Neural progenitor cell (in vitro differentiated cells): ENCODE measurements around the gene TMEM198. TPM values are rescaled to one million over a fixed set of nuclear protein-coding genes. Genes with fewer than 3 reads are reported as not detected.

Source experiments
- DNase-seq: peaks from one replicate; pipeline ENCODE4 v3.0.0-alpha.2; 2016; ENCODE audit warnings: low spot score
- H2AFZ ChIP-seq: fragments of 200-600 bp; sonication (generic); replicated peaks from 2 replicates; pipeline ENCODE4 v1.6.1; 2016; ENCODE audit warnings: antibody characterized with exemption
- H3F3A ChIP-seq: fragments of 200-600 bp; sonication (generic); 2 replicates; pipeline ENCODE4 v1.6.1; 2016; ENCODE audit warnings: antibody characterized with exemption, low read depth
- H3K27ac ChIP-seq: fragments of 200-600 bp; sonication (generic); 2 replicates; pipeline ENCODE4 v1.5.1; 2016; ENCODE audit warnings: mild to moderate bottlenecking
- H3K27me3 ChIP-seq: fragments of 200-600 bp; sonication (generic); 2 replicates; pipeline ENCODE4 v1.6.1; 2016; ENCODE audit warnings: mild to moderate bottlenecking, moderate library complexity
- H3K36me3 ChIP-seq: fragments of 200-600 bp; sonication (generic); 2 replicates; pipeline ENCODE4 v1.5.1; 2016
- H3K4me1 ChIP-seq: fragments of 200-600 bp; sonication (generic); 2 replicates; pipeline ENCODE4 v1.6.1; 2016; ENCODE audit warnings: mixed run types
- H3K4me2 ChIP-seq: fragments of 200-600 bp; sonication (generic); 2 replicates; pipeline ENCODE4 v1.6.1; 2016
- H3K4me3 ChIP-seq: fragments of 200-600 bp; sonication (generic); 2 replicates; pipeline ENCODE4 v1.5.1; 2016
- H3K79me2 ChIP-seq: fragments of 200-600 bp; sonication (generic); 2 replicates; pipeline ENCODE4 v1.6.1; 2016; ENCODE audit warnings: low read depth
- H3K9ac ChIP-seq: fragments of 200-600 bp; sonication (generic); 2 replicates; pipeline ENCODE4 v1.6.1; 2016
- H3K9me3 ChIP-seq: fragments of 200-600 bp; sonication (generic); 2 replicates; pipeline ENCODE4 v1.5.1; 2016; ENCODE audit warnings: low read depth
- H4K20me1 ChIP-seq: fragments of 200-600 bp; sonication (generic); 2 replicates; pipeline ENCODE4 v1.6.1; 2016; ENCODE audit warnings: low read depth
- H3K27ac Mint-ChIP-seq: 3 replicates; pipeline ENCODE4 v1.8.0; 2021; ENCODE audit warnings: mixed read lengths
- H3K27me3 Mint-ChIP-seq: 2 replicates; pipeline ENCODE4 v1.8.0; 2022; ENCODE audit warnings: low read depth, mild to moderate bottlenecking, inconsistent platforms, moderate library complexity, mixed read lengths; ENCODE audit not compliant: insufficient read depth
- H3K36me3 Mint-ChIP-seq: 3 replicates; pipeline ENCODE4 v1.8.0; 2021; ENCODE audit warnings: mixed read lengths
- H3K4me1 Mint-ChIP-seq: 3 replicates; pipeline ENCODE4 v1.8.0; 2021; ENCODE audit warnings: mixed read lengths
- H3K4me3 Mint-ChIP-seq: 3 replicates; pipeline ENCODE4 v1.8.0; 2021; ENCODE audit warnings: mild to moderate bottlenecking, moderate library complexity, mixed read lengths
- H3K9me3 Mint-ChIP-seq: 3 replicates; pipeline ENCODE4 v1.8.0; 2020; ENCODE audit warnings: mixed read lengths
- CTCF ChIP-seq: fragments of 200-600 bp; sonication (generic); IDR thresholded peaks from 2 replicates; pipeline ENCODE4 v1.5.1; 2017; ENCODE audit warnings: antibody characterized with exemption, mild to moderate bottlenecking
- EZH2 ChIP-seq: fragments of 200-600 bp; sonication (generic); IDR thresholded peaks from 2 replicates; pipeline ENCODE4 v1.6.1; 2017; ENCODE audit warnings: antibody characterized with exemption, mild to moderate bottlenecking, moderate library complexity
- EZH2phosphoT487 ChIP-seq: fragments of 200-600 bp; sonication (generic); IDR thresholded peaks from 2 replicates; pipeline ENCODE4 v1.6.1; 2017; ENCODE audit warnings: antibody characterized with exemption
- total RNA-seq: library from RNA; depleted of rRNA; stranded (reverse); fragments of >200 nt; gene quantifications from 2 replicates; pipeline ENCODE4 v1.2.3, GENCODE V29; 2015; ENCODE audit warnings: low replicate concordance

Gene TMEM198
- total RNA-seq, 1 donor from 2014 or later, result 0.79 TPM

- H4K20me1 ChIP-seq, result no peaks in the 10 kb centered on the region
- H3K9ac ChIP-seq, result no peak overlapping the region
- DNase-seq, result no peak
- TF ChIP-seq CTCF (no peak), EZH2phosphoT487 (no peak), EZH2 (no peak)
- H3K4me3 Mint-ChIP-seq, result no peak overlapping the region
- H2AFZ ChIP-seq, result no peak overlapping the region
- no peak overlapping the region for H3K27ac ChIP-seq
- no peaks in the 10 kb centered on the region for H3K9me3 Mint-ChIP-seq
- H3K36me3 Mint-ChIP-seq, result no peaks in the 10 kb centered on the region
- no peaks in the 10 kb centered on the region for H3K27me3 ChIP-seq
- no peaks in the 10 kb centered on the region for H3K36me3 ChIP-seq
- no peaks in the 10 kb centered on the region for H3K79me2 ChIP-seq
- peaks cover 41% of the 10 kb centered on the region for H3F3A ChIP-seq
- peaks cover 13% of the 10 kb centered on the region for H3K27me3 Mint-ChIP-seq
- H3K4me1 Mint-ChIP-seq, result peaks cover 50% of the 10 kb centered on the region
- no peaks in the 10 kb centered on the region for H3K9me3 ChIP-seq
- no peak overlapping the region for H3K27ac Mint-ChIP-seq
- no peak overlapping the region for H3K4me3 ChIP-seq
- peak overlapping the region; percentile 80 for H3K4me2 ChIP-seq
- peaks cover 58% of the 10 kb centered on the region for H3K4me1 ChIP-seq
Measured at GRCh38 chr2:219507581-219508443, 36.0 kb upstream of the TMEM198 start.

- no peaks in the 10 kb centered on the region for H3K9me3 Mint-ChIP-seq
- H3F3A ChIP-seq, result peaks cover 45% of the 10 kb centered on the region
- no peak overlapping the region for H3K27ac ChIP-seq
- no peak overlapping the region for H3K9ac ChIP-seq
- no peaks in the 10 kb centered on the region for H4K20me1 ChIP-seq
- no peaks in the 10 kb centered on the region for H3K9me3 ChIP-seq
- no peaks in the 10 kb centered on the region for H3K36me3 Mint-ChIP-seq
- peaks cover 64% of the 10 kb centered on the region for H3K4me1 ChIP-seq
- peaks cover 15% of the 10 kb centered on the region for H3K27me3 Mint-ChIP-seq
- no peaks in the 10 kb centered on the region for H3K79me2 ChIP-seq
- no peak overlapping the region for H3K4me3 ChIP-seq
- H3K4me2 ChIP-seq, result peak overlapping the region; percentile 80
- H3K4me3 Mint-ChIP-seq, result no peak overlapping the region
- peaks cover 5% of the 10 kb centered on the region for H3K27me3 ChIP-seq
- H2AFZ ChIP-seq, result no peak overlapping the region
- DNase-seq, result no peak
- peaks cover 55% of the 10 kb centered on the region for H3K4me1 Mint-ChIP-seq
- H3K27ac Mint-ChIP-seq, result no peak overlapping the region
- no peaks in the 10 kb centered on the region for H3K36me3 ChIP-seq
- TF ChIP-seq EZH2phosphoT487 (no peak), CTCF (no peak), EZH2 (no peak)
Measured at GRCh38 chr2:219508444-219508734, 35.4 kb upstream of the TMEM198 start.

- Histone ChIP-seq H4K20me1 (no peaks in the 10 kb centered on the region), H3K36me3 (no peaks in the 10 kb centered on the region), H3K4me1 (peaks cover 72% of the 10 kb centered on the region), H3K4me2 (peak overlapping the region; percentile 80), H3K27ac (no peak overlapping the region), H3F3A (peaks cover 50% of the 10 kb centered on the region), H3K27me3 (peaks cover 12% of the 10 kb centered on the region), H3K79me2 (no peaks in the 10 kb centered on the region), H3K9me3 (no peaks in the 10 kb centered on the region), H3K9ac (no peak overlapping the region), H2AFZ (no peak overlapping the region), H3K4me3 (peak overlapping the region; percentile 43)
- H3K9me3 Mint-ChIP-seq, result no peaks in the 10 kb centered on the region
- peaks cover 22% of the 10 kb centered on the region for H3K27me3 Mint-ChIP-seq
- H3K27ac Mint-ChIP-seq, result peak overlapping the region; percentile 91
- peaks cover 63% of the 10 kb centered on the region for H3K4me1 Mint-ChIP-seq
- H3K36me3 Mint-ChIP-seq, result no peaks in the 10 kb centered on the region
- peak overlapping the region; percentile 84 for H3K4me3 Mint-ChIP-seq
- no peak for TF ChIP-seq EZH2phosphoT487
- TF ChIP-seq CTCF, result no peak
- TF ChIP-seq EZH2, result no peak
- DNase-seq, result no peak
Measured at GRCh38 chr2:219508971-219509779, 34.7 kb upstream of the TMEM198 start.
